ENCODE data around the gene VWC2. TPM values are rescaled to one million over a fixed set of nuclear protein-coding genes. Genes with fewer than 3 reads are reported as not detected.

Gene VWC2
- total and polyA plus RNA-seq, 4 donors: 0.02 to 0.09 TPM; not detected in 2

DNA sequence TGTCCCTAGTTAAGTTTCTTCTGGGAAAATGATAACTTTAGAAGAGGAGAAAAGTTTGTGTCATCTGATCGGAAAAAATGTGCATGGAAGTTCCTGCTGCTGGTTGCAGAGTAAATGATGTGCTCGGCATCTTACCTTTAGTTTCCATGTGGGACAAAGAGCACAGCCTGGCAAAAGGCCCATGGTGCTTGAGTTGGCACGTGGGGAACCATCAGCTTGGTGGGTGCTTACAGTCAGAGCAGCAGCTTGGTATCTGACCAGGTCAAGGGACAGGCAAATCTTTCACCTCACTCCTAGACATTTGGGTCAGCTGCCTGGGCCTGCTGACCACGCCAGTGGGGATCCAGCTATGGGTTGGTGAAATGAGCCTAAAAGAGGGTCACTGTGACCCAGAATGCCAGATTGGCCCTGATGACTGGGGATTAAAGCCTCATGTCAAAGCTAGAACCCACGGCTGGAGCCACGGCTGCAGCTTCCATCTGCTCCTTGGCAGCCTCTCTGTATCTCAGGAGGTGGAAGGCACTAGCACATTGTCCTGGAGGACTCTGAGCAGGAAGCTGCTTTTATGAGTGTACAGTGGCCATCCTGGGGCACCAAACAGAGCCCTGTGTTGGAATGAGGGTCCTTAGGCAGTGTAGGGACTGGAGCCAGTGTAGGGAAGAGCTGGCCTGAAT lies 24.7 kb downstream of the VWC2 start:
- H3K27me3 ChIP-seq (ENCODE audit: control insufficient read depth in 3 of 3, insufficient read depth in 3 of 3, low read length in 2 of 3): no peaks in the 10 kb centered on the region
- H3K4me3 ChIP-seq: no peak overlapping the region
- H3K9ac ChIP-seq (ENCODE audit: insufficient read depth in 1 of 2, low read length in 2 of 2): no peak overlapping the region
- WGBS, 2 donors: 66 to 88% methylated on average over 6 of the region's 6 CpGs
- TF ChIP-seq, protein P1, sequence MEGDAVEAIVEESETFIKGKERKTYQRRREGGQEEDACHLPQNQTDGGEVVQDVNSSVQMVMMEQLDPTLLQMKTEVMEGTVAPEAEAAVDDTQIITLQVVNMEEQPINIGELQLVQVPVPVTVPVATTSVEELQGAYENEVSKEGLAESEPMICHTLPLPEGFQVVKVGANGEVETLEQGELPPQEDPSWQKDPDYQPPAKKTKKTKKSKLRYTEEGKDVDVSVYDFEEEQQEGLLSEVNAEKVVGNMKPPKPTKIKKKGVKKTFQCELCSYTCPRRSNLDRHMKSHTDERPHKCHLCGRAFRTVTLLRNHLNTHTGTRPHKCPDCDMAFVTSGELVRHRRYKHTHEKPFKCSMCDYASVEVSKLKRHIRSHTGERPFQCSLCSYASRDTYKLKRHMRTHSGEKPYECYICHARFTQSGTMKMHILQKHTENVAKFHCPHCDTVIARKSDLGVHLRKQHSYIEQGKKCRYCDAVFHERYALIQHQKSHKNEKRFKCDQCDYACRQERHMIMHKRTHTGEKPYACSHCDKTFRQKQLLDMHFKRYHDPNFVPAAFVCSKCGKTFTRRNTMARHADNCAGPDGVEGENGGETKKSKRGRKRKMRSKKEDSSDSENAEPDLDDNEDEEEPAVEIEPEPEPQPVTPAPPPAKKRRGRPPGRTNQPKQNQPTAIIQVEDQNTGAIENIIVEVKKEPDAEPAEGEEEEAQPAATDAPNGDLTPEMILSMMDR (IDR thresholded peaks at IDR 0.05; ENCODE audit: control extremely low read depth, extremely low read depth): no peak
- no peak for DNase-seq
- H3K9me3 ChIP-seq (ENCODE audit: control insufficient read depth in 4 of 4, insufficient read depth in 3 of 4, low read length in 3 of 4): peaks cover 0 to 3% (median 0%) of the 10 kb centered on the region in 4 donors
- no peak for ATAC-seq (ENCODE audit: insufficient read depth, low FRiP score)
- H3K36me3 ChIP-seq (ENCODE audit: control insufficient read depth in 4 of 4, insufficient read depth in 4 of 4, low read length in 4 of 4): no peaks in the 10 kb centered on the region
- H3K4me1 ChIP-seq (ENCODE audit: control insufficient read depth in 5 of 5, insufficient read depth in 5 of 5, low read length in 5 of 5): peaks cover 0 to 2% (median 0%) of the 10 kb centered on the region in 5 donors
- H3K27ac ChIP-seq (ENCODE audit: low read depth in 1 of 2, low read length in 1 of 2): no peak overlapping the region

DNA sequence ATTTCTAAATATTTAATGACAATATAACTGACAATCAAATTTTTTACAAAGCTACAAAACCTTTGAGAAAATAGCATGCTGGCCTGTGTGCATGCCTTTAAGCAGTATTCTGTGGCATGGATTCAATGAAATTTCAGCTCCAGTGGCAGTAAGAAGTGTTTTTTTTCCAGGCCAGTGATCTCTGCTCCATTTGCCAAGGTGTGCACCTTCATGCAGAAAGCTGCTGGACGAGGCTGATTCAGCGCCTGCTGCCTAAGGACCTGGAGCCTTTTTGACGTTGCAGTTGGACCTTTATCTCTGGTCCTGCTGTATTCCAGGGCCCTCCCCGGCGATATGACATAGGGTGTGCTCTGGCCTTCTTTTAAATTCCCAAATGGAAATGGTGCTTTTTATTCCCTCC lies 26.6 kb downstream of the VWC2 start:
- no peaks in the 10 kb centered on the region for H3K27me3 ChIP-seq (ENCODE audit: control insufficient read depth in 3 of 3, insufficient read depth in 3 of 3, low read length in 2 of 3)
- DNase-seq: no peak
- 85 to 93% methylated on average over 5 of the region's 5 CpGs for WGBS, 2 donors

GRCh38 chr7:49802600-49802999 lies 29.2 kb downstream of the VWC2 start:
- WGBS, 2 donors: 94 to 95% methylated on average over 15 of the region's 15 CpGs
- H3K36me3 ChIP-seq (ENCODE audit: control insufficient read depth in 4 of 4, insufficient read depth in 4 of 4, low read length in 4 of 4): no peaks in the 10 kb centered on the region
- TF ChIP-seq, protein P1 (IDR thresholded peaks at IDR 0.05; ENCODE audit: control extremely low read depth, extremely low read depth): no peak
- peaks cover 0 to 3% (median 0%) of the 10 kb centered on the region in 4 donors for H3K9me3 ChIP-seq (ENCODE audit: control insufficient read depth in 4 of 4, insufficient read depth in 3 of 4, low read length in 3 of 4)
- H3K27me3 ChIP-seq (ENCODE audit: control insufficient read depth in 3 of 3, insufficient read depth in 3 of 3, low read length in 2 of 3): no peaks in the 10 kb centered on the region
- H3K4me3 ChIP-seq: no peak overlapping the region
- H3K9ac ChIP-seq (ENCODE audit: insufficient read depth in 1 of 2, low read length in 2 of 2): no peak overlapping the region
- H3K27ac ChIP-seq (ENCODE audit: low read depth in 1 of 2, low read length in 1 of 2): no peak overlapping the region
- DNase-seq (no peak), ATAC-seq (ENCODE audit: insufficient read depth, low FRiP score) (no peak)
- H3K4me1 ChIP-seq (ENCODE audit: control insufficient read depth in 5 of 5, insufficient read depth in 5 of 5, low read length in 5 of 5): no peaks in the 10 kb centered on the region

More for the DNA sequence above, 26.6 kb downstream of the VWC2 start:
- H3K9me3 ChIP-seq (ENCODE audit: control insufficient read depth in 4 of 4, insufficient read depth in 3 of 4, low read length in 3 of 4): peaks cover 0 to 3% (median 0%) of the 10 kb centered on the region in 4 donors
- no peak for ATAC-seq (ENCODE audit: insufficient read depth, low FRiP score)
- TF ChIP-seq, protein P1 (IDR thresholded peaks at IDR 0.05; ENCODE audit: control extremely low read depth, extremely low read depth): no peak
- H3K27ac ChIP-seq (ENCODE audit: low read depth in 1 of 2, low read length in 1 of 2): no peak overlapping the region
- H3K4me1 ChIP-seq (ENCODE audit: control insufficient read depth in 5 of 5, insufficient read depth in 5 of 5, low read length in 5 of 5): peaks cover 0 to 2% (median 0%) of the 10 kb centered on the region in 5 donors
- no peak overlapping the region for H3K9ac ChIP-seq (ENCODE audit: insufficient read depth in 1 of 2, low read length in 2 of 2)
- no peaks in the 10 kb centered on the region for H3K36me3 ChIP-seq (ENCODE audit: control insufficient read depth in 4 of 4, insufficient read depth in 4 of 4, low read length in 4 of 4)
- H3K4me3 ChIP-seq: no peak overlapping the region

All from lung (tissue), 12 donors.